NT2/D1 (cell line): Measurements from ENCODE around the gene STOX2.

Experiments used
- SUZ12 ChIP-seq: IDR thresholded peaks from 2 replicates; pipeline ENCODE4 v1.6.1; 2011; ENCODE audit not compliant: insufficient read length, insufficient read depth; ENCODE audit errors: extremely low read depth
- YY1 ChIP-seq: IDR thresholded peaks from 2 replicates; pipeline ENCODE4 v1.6.1; 2011; ENCODE audit not compliant: insufficient read length, insufficient read depth
- ZNF274 ChIP-seq: IDR thresholded peaks from 2 replicates; pipeline ENCODE4 v1.6.1; 2011; ENCODE audit warnings: mild to moderate bottlenecking, low read depth, low read length

- no peak for TF ChIP-seq SUZ12
- no peak for TF ChIP-seq YY1
- TF ChIP-seq ZNF274 = no peak
Measured at GRCh38 chr4:183936574-183937345, 31.7 kb downstream of the STOX2 start.
